Inferior parietal cortex (tissue), 1 donor: ENCODE measurements around the gene KIAA2012.
"Not testable (repeated sequence)": the region's sequence is repeated elsewhere in the genome, so short reads cannot be mapped to it uniquely, and the experiment has no call there.

ENCODE experiments used
- DNase-seq: peaks from one replicate; pipeline ENCODE4 v3.0.0-alpha.2; 2016; ENCODE audit errors: extremely low spot score

The KIAA2012 gene

DNA sequence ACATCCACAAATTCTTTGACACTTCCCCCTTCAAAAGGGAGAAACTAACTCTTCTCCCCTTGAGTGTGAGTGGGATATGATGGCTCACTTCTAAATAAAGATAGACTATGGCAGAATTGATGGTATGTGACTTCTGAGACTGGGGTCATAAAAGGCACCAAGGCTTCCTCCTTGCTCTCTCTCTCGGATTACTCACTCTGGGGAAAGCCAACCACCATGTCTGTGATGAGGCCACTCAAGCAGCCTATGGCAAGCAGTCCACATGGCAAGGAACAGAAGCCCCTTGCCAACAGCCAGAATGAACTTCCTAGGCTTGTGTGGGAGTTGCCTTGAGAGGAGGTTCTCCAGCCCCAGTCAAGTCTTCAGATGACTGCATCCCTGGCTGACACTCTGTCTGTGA is 43.6 kb downstream of the KIAA2012 start:
- DNase-seq = no peak

DNA sequence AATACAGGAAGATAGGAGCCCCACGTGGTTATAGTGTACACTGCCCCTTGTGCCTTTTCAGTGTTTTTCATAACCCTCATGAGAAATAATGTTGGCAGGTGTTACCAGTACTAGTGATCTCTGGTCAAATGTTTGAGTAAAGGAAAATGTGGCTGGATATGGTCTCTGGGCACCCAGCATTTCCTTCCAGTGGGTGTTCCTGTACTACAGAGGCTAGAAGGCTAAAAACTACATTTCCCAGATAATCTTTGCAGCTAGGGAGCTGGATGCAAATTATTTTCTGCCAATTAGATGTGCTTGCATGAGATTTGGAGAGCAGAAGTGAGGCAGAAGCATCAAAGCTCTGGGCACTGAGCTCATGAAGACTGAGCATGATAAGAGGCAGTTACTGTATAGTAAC is 45.1 kb downstream of the KIAA2012 start:
- DNase-seq = no peak

GRCh38 chr2:202120828-202121227 is 47.8 kb downstream of the KIAA2012 start:
- DNase-seq = no peak

GRCh38 chr2:202121532-202122162 is 48.6 kb downstream of the KIAA2012 start:
- no peak for DNase-seq

DNA sequence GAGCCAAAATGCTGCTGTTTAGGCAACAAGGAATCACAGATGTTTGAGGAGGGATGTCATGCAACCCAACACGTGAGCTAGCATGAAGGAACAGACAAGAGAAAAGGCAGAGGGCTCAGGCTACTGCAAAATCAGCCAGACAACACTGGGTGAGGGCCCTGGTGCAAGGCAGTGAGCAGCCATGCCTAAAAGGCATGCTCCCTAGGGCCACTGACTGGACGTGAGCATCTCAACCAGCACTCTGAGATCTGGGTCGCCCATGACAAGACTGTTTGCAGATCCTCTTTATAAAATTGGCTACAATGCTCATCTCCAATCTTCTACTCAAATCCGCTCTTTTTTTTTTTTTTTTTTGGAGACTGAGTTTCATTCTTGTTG is 49.1 kb downstream of the KIAA2012 start:
- no peak for DNase-seq

DNA sequence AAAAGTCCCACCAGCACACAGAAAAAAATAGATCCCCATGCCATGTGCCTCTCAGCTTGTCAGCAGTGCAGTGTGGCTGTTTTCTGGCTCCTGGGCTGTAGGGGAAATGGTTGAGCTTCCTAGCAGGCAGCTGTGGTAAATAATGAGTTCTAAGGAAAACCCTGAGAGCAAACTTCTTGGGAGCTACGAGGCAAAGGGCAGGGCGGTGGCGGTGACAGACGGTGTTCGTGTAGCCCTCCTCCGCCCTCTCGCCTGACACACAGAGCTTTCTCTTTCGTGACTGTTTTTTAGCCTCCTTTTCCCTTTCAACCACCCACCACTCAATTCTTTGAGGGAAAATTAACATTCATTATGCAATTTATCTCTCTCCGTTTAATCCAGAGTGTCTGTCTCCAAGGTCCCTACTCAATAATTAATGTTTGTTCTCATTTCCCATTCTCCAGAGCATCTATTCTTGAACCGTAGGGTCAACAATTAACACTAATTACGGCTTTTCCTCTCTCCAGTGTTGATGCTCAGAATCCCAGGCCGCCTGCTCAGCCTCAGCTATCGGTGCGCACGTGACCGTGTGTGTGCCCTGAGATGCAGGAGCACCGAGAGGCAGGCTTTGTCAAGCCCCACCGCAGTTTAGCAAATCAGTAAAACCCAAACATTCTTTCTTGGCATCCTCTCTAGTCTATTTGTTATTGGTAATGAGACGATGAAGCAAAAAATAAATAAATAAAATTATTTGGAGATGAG is 50.1 kb downstream of the KIAA2012 start:
- peak; percentile 23 for DNase-seq

GRCh38 chr2:202124286-202124685 is 51.2 kb downstream of the KIAA2012 start:
- no peak for DNase-seq

- no peak for DNase-seq
Observed at GRCh38 chr2:202127687-202128331, 54.8 kb downstream of the KIAA2012 start.

DNA sequence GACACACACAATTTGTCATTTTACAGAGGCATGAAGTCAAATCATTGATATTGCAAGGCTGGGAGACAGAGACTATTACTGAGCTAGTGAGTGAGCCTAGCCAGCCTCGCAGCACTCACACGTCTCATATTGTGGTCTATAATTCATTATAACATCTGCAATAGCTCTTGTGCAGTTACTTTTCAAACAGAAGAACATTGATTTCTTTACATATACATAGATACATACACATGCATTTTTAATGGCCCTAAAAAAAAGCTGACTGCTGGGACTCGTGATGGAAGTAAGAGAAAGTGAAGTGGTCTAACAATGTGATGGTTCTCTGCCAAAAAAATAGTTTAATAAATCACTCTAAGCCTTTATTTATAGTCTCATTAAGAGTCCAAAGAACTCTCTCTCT is 56.8 kb downstream of the KIAA2012 start:
- DNase-seq = no peak

- no peak for DNase-seq
Observed at GRCh38 chr2:202133200-202133908, 60.3 kb downstream of the KIAA2012 start.

DNA sequence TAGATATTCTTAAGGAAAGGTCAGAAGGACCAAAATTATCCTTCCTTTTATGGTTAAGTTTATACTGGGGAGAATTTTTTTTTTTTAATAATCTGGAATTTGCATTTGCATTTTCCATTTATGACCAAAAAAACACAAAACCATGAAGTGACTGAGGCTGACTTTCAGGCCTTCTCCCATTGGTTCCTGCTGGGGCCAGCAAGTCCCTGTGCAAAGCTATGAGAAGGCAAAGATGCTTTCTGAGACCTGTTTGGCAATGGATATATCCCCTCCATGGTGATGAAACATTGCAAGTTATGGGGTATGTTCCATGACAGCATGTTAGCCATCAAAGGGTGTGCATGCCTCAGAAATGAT is 60.8 kb downstream of the KIAA2012 start:
- no peak for DNase-seq

GRCh38 chr2:202135091-202135874 is 62.2 kb downstream of the KIAA2012 start:
- no peak for DNase-seq

- DNase-seq = not testable (repeated sequence)
Observed at GRCh38 chr2:202136039-202136438, 63.0 kb downstream of the KIAA2012 start.

- no peak for DNase-seq
Observed at GRCh38 chr2:202136526-202136925, 63.5 kb downstream of the KIAA2012 start.

DNA sequence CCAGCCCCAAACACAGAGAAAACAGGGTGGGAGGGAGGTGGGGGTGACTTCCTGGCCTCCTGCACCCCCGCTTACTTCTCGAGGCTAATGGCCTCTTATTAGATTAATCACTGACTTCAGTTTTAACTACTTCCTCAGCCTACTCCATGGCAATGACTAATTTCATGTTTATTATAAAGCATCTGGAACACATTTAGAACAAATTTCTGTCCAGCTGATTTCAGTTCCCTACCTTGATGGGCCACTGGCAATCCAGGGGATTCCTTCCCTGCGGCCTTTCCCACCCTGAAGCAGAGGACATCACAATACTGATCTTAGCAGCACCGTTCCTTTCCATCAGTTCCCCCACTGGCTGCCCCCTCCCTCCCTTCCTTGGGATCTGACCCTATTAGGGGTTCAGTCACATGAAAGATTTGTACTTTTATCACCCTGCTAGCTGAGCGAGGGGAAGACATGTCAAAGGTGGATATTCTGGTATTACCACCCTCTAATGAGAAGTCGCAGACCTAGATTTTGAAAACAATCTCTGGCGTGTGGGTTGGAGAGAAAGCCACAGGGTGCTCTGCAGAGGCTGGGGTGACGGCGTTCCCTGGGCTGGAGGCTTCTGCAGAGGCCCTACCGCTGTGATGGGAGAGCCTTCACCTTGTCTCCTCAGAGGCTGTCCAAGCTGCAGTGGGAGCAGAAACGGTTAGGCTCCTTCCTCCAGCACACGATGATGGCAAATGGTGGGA is 67.6 kb downstream of the KIAA2012 start:
- no peak for DNase-seq

DNA sequence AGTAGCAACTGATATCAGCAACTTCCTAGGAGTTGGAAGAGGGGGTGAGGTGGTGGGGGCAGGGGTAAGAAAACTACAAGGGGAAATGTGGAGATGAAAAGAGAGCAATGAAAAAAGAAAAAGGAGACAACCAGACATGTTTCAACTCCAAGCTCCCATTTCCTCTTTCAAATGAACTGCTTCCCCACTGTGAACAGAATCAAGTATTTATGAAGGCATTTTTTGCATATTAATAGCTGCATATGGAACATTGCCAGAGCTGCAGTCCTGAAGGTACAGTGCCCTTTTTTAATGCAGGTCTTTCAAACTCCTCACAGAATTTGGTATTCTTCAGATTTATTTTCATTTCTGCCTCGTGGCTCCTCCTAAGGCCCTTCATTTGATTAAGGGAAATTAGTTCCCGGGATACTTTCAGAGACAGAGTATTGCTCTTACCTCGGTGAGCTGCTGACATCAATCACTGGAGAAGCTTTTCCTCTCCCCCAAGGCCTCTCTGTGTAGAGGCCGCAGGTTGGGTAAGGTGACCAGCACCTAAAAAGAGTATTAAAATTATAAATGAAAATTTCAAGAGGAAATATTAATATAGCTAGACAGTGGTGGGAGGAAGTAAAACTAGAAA is 68.4 kb downstream of the KIAA2012 start:
- DNase-seq = no peak

- no peak for DNase-seq
Observed at GRCh38 chr2:202142540-202142939, 69.5 kb downstream of the KIAA2012 start.

GRCh38 chr2:202147775-202148174 is 74.7 kb downstream of the KIAA2012 start:
- no peak for DNase-seq

DNA sequence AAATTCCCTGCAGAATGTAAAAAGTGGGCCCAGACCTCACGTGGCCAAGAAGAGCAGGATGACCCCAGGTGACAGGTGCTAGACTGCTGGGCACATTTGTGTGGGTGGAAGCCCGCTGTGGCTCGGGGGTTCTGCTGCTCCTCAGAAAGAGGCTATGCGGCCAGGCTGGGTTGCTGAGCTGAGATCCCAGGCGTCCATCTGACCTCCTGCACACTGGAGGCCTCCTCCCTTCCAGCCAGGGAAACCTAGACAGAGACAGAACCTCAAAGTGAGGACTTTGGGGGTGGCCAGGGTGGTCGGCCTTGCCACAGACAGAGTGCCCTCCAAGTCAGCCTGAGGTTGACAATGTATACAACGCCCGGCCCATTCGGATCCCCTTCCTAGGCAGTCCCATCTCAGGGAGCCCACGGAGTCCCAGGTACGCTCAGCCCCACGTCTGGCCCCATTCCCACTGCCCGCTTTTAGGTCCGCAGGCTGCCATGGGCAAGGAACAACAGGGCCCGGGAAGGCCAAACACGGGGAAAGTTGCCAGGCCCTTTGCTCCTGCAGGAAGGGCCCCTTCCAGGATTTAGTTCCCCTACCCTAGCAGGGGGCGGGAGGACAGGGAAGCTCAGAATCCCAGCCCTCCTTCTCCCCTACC is 75.6 kb downstream of the KIAA2012 start:
- no peak for DNase-seq

DNA sequence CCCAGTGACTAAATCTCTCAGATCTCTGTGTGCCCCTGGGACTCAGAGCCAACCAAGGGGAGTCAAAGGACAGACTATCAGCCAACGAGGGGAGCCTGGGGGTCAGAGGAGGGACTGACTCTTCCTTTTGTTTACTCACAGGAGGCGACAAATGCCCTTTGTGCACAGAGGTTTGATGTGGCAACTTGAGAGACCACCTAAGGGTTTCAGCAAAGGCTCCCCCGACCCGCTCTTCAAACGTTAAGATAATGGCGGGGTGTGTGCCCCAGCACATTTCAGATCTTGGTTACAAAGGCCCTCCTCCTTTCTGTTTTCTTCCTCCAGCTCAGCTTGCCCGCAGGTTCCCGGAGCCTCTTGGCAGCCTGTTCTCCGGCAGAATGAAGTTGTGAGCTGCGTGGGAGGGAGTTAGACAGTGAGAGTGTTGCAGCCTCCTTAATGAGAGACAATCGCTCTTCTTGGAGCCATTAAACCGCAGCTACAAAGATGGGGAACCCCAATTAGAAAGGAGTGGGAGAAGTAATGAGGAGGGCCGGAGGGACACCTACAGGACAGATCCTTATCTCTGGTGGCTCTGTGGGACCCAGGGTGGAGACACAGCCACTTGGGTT is 76.2 kb downstream of the KIAA2012 start:
- peak; percentile 52 for DNase-seq
